ENCODE data around the gene CEBPE.

GRCh38 chr14:23086565-23086964, 32.5 kb downstream of the CEBPE start:
- no peak for TF ChIP-seq EZH2phosphoT487 (IDR thresholded peaks at IDR 0.05; ENCODE audit: borderline replicate concordance)
- TF ChIP-seq RAD21 (IDR thresholded peaks at IDR 0.05; ENCODE audit: low read depth): no peak
- TF ChIP-seq POLR2A (IDR thresholded peaks at IDR 0.05; ENCODE audit: borderline replicate concordance, extremely low read depth, insufficient read depth, insufficient read length): no peak
- no peak for TF ChIP-seq JUND (IDR thresholded peaks at IDR 0.05)
- no peak for TF ChIP-seq EZH2 (IDR thresholded peaks at IDR 0.05)
- no peak for TF ChIP-seq YY1 (IDR thresholded peaks at IDR 0.05; ENCODE audit: extremely low read depth, insufficient replicate concordance, low read depth, low read length)
- no peak for TF ChIP-seq CTCF (IDR thresholded peaks at IDR 0.05 in 2 of 3, conservative IDR thresholded peaks at IDR 0.05 in 1 of 3; ENCODE audit: borderline replicate concordance in 1 of 3, insufficient read depth in 1 of 3, low read depth in 2 of 3, low read length in 2 of 3)
- TF ChIP-seq EGR1 (IDR thresholded peaks at IDR 0.05; ENCODE audit: low read depth): no peak
